ENCODE measurements around the gene SLC4A7. TPM values are rescaled to one million over a fixed set of nuclear protein-coding genes. Genes with fewer than 3 reads are reported as not detected.

Gene SLC4A7
- total RNA-seq, 2 experiments from 2014 or later, result 25.9 to 31.9 TPM

DNA sequence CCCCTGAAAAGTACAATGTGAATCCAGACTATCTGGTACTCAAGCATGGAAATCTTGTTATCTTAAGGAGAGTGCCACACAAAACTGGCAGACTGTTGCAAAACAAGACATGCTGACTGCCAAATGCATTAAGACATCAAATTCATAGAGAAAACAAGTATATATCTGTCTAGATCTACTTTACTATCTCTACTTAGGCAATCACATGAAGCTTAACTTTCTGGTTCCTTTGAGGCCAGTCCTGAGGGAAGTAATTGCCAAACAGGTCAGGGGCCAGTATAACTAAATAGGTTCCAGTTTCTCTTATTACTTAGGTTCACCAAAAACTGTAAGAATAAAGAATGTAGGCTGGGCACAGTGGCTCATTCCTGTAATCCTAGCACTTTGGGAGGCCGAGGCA lies 15.9 kb upstream of the SLC4A7 start:
- Histone ChIP-seq H4K20me1 (ENCODE audit: insufficient read depth, low read length) (no peaks in the 10 kb centered on the region), H3K4me1 (ENCODE audit: insufficient read depth, low read length, poor library complexity, severe bottlenecking) (no peaks in the 10 kb centered on the region), H3K27ac (ENCODE audit: low read depth, low read length, poor library complexity, severe bottlenecking) (no peak overlapping the region), H3K4me3 (ENCODE audit: low read depth, low read length, poor library complexity, severe bottlenecking) (no peak overlapping the region), H3K9me2 (ENCODE audit: insufficient read depth, low read length) (no peaks in the 10 kb centered on the region), H3K79me2 (ENCODE audit: insufficient read depth, low read depth, low read length) (no peaks in the 10 kb centered on the region), H2AFZ (ENCODE audit: low read length) (no peak overlapping the region), H3K36me3 (ENCODE audit: insufficient read depth, low read length) (no peaks in the 10 kb centered on the region), H3K4me2 (ENCODE audit: low read length) (no peak overlapping the region), H3K9me3 (ENCODE audit: low read length) (no peaks in the 10 kb centered on the region)
- DNase-seq (ENCODE audit: low spot score), result no peak
- intact Hi-C loops (cut with micrococcal nuclease; ENCODE audit: unreplicated experiment), result no loop called here
- POLR2A ChIA-PET, result interaction anchor here (0.7 to 1.1 kb wide), 3 partner anchors 33 to 657 kb away, joined by 3 to 4 read pairs (median 3); no protein-coding TSS in a partner anchor
- no TSS peak for BruUV-seq (replicated peaks)
- CTCF ChIA-PET (ENCODE audit: unreplicated experiment), result no interaction called here
- no peak for TF ChIP-seq EZH2phosphoT487 (IDR thresholded peaks at IDR 0.05; ENCODE audit: borderline replicate concordance, low read depth, low read length)
- TF ChIP-seq, protein P1, sequence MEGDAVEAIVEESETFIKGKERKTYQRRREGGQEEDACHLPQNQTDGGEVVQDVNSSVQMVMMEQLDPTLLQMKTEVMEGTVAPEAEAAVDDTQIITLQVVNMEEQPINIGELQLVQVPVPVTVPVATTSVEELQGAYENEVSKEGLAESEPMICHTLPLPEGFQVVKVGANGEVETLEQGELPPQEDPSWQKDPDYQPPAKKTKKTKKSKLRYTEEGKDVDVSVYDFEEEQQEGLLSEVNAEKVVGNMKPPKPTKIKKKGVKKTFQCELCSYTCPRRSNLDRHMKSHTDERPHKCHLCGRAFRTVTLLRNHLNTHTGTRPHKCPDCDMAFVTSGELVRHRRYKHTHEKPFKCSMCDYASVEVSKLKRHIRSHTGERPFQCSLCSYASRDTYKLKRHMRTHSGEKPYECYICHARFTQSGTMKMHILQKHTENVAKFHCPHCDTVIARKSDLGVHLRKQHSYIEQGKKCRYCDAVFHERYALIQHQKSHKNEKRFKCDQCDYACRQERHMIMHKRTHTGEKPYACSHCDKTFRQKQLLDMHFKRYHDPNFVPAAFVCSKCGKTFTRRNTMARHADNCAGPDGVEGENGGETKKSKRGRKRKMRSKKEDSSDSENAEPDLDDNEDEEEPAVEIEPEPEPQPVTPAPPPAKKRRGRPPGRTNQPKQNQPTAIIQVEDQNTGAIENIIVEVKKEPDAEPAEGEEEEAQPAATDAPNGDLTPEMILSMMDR (conservative IDR thresholded peaks at IDR 0.05; ENCODE audit: low read length), result no peak

GRCh38 chr3:27494784-27495183 lies 10.6 kb upstream of the SLC4A7 start:
- POLR2A ChIA-PET, result no interaction called here
- Histone ChIP-seq H3K9me2 (ENCODE audit: insufficient read depth, low read length) (no peaks in the 10 kb centered on the region), H3K79me2 (ENCODE audit: insufficient read depth, low read depth, low read length) (no peaks in the 10 kb centered on the region), H3K4me1 (ENCODE audit: insufficient read depth, low read length, poor library complexity, severe bottlenecking) (no peaks in the 10 kb centered on the region), H3K4me2 (ENCODE audit: low read length) (no peak overlapping the region), H3K27ac (ENCODE audit: low read depth, low read length, poor library complexity, severe bottlenecking) (no peak overlapping the region), H3K36me3 (ENCODE audit: insufficient read depth, low read length) (no peaks in the 10 kb centered on the region), H3K9me3 (ENCODE audit: low read length) (no peaks in the 10 kb centered on the region), H3K4me3 (ENCODE audit: low read depth, low read length, poor library complexity, severe bottlenecking) (no peak overlapping the region), H4K20me1 (ENCODE audit: insufficient read depth, low read length) (no peaks in the 10 kb centered on the region), H2AFZ (ENCODE audit: low read length) (no peak overlapping the region)
- intact Hi-C loops (cut with micrococcal nuclease; ENCODE audit: unreplicated experiment), result no loop called here
- DNase-seq (ENCODE audit: low spot score), result no peak
- TF ChIP-seq EZH2phosphoT487 (IDR thresholded peaks at IDR 0.05; ENCODE audit: borderline replicate concordance, low read depth, low read length), result no peak
- TF ChIP-seq, protein P1 (conservative IDR thresholded peaks at IDR 0.05; ENCODE audit: low read length), result no peak
- BruUV-seq (replicated peaks), result no TSS peak
- CTCF ChIA-PET (ENCODE audit: unreplicated experiment), result no interaction called here

- no TSS peak for BruUV-seq (replicated peaks)
- no peaks in the 10 kb centered on the region for H3K79me2 ChIP-seq (ENCODE audit: insufficient read depth, low read depth, low read length)
- H3K4me2 ChIP-seq (ENCODE audit: low read length), result no peak overlapping the region
- no peak for DNase-seq (ENCODE audit: low spot score)
- no peak overlapping the region for H2AFZ ChIP-seq (ENCODE audit: low read length)
- intact Hi-C loops (cut with micrococcal nuclease; ENCODE audit: unreplicated experiment), result loop anchor here (10.0 kb wide), 2 partner anchors 186 to 856 kb away; partner anchors contain the start of genes AZI2 and ZCWPW2
- TF ChIP-seq, protein P1 (conservative IDR thresholded peaks at IDR 0.05; ENCODE audit: low read length), result no peak
- TF ChIP-seq EZH2phosphoT487 (IDR thresholded peaks at IDR 0.05; ENCODE audit: borderline replicate concordance, low read depth, low read length), result no peak
- no peaks in the 10 kb centered on the region for H3K9me3 ChIP-seq (ENCODE audit: low read length)
- no peaks in the 10 kb centered on the region for H4K20me1 ChIP-seq (ENCODE audit: insufficient read depth, low read length)
- H3K4me1 ChIP-seq (ENCODE audit: insufficient read depth, low read length, poor library complexity, severe bottlenecking), result peaks cover 8% of the 10 kb centered on the region
- no peak overlapping the region for H3K4me3 ChIP-seq (ENCODE audit: low read depth, low read length, poor library complexity, severe bottlenecking)
- H3K36me3 ChIP-seq (ENCODE audit: insufficient read depth, low read length), result no peaks in the 10 kb centered on the region
- POLR2A ChIA-PET, result interaction anchor here (0.7 to 1.1 kb wide), 3 partner anchors 8 to 105 kb away, joined by 4 to 5 read pairs (median 4); no protein-coding TSS in a partner anchor
- no peak overlapping the region for H3K27ac ChIP-seq (ENCODE audit: low read depth, low read length, poor library complexity, severe bottlenecking)
- H3K9me2 ChIP-seq (ENCODE audit: insufficient read depth, low read length), result no peaks in the 10 kb centered on the region
- CTCF ChIA-PET (ENCODE audit: unreplicated experiment), result no interaction called here
Observed at GRCh38 chr3:27488821-27489220, 4.6 kb upstream of the SLC4A7 start.
